Memory B cell (primary cell): Measurements from ENCODE around the gene LYAR.

ENCODE experiments used
- ATAC-seq: fragments of 150-1000 bp; cut with Tn5 transposase; 2 replicates; pipeline ENCODE4 v1.10.0; 2021; ENCODE audit warnings: low read depth, mild to moderate bottlenecking, moderate library complexity
- DNase-seq, 2 donors: peaks; one replicate each; pipeline ENCODE4 v3.0.0; 2022; ENCODE audit warnings: low spot score in 2 of 2
- H3K27ac Mint-ChIP-seq: one replicate; pipeline ENCODE4 v1.8.0; 2022; ENCODE audit warnings: mild to moderate bottlenecking, moderate library complexity, mixed read lengths
- H3K27me3 Mint-ChIP-seq: one replicate; pipeline ENCODE4 v1.8.0; 2022; ENCODE audit warnings: mixed read lengths
- H3K36me3 Mint-ChIP-seq: one replicate; pipeline ENCODE4 v1.8.0; 2022; ENCODE audit warnings: mild to moderate bottlenecking, mixed read lengths
- H3K4me1 Mint-ChIP-seq: one replicate; pipeline ENCODE4 v1.8.0; 2022; ENCODE audit warnings: mixed read lengths
- H3K4me3 Mint-ChIP-seq: one replicate; pipeline ENCODE4 v1.8.0; 2022; ENCODE audit warnings: mild to moderate bottlenecking, moderate library complexity, mixed read lengths
- H3K9me3 Mint-ChIP-seq: one replicate; pipeline ENCODE4 v1.8.0; 2022; ENCODE audit warnings: mixed read lengths

LYAR gene

GRCh38 chr4:4323705-4324534 lies 34.0 kb upstream of the LYAR start:
- Mint-ChIP-seq H3K27me3 (no peaks in the 10 kb centered on the region), H3K27ac (no peak overlapping the region), H3K36me3 (peaks cover 23% of the 10 kb centered on the region), H3K4me3 (no peak overlapping the region), H3K9me3 (no peaks in the 10 kb centered on the region), H3K4me1 (no peaks in the 10 kb centered on the region)
- no peak for DNase-seq
- no peak for ATAC-seq

GRCh38 chr4:4321951-4322688 lies 32.2 kb upstream of the LYAR start:
- H3K4me3 Mint-ChIP-seq: no peak overlapping the region
- no peaks in the 10 kb centered on the region for H3K4me1 Mint-ChIP-seq
- H3K27ac Mint-ChIP-seq: no peak overlapping the region

GRCh38 chr4:4320951-4321714 lies 31.2 kb upstream of the LYAR start:
- no peak for ATAC-seq
- peaks cover 33% of the 10 kb centered on the region for H3K36me3 Mint-ChIP-seq
- H3K27ac Mint-ChIP-seq: no peak overlapping the region
- H3K9me3 Mint-ChIP-seq: no peaks in the 10 kb centered on the region
- H3K4me1 Mint-ChIP-seq: no peaks in the 10 kb centered on the region
- no peaks in the 10 kb centered on the region for H3K27me3 Mint-ChIP-seq
- H3K4me3 Mint-ChIP-seq: no peak overlapping the region
- DNase-seq: no peak

More at GRCh38 chr4:4321951-4322688, 32.2 kb upstream of the LYAR start:
- ATAC-seq (no peak), DNase-seq (no peak)
- Mint-ChIP-seq H3K9me3 (no peaks in the 10 kb centered on the region), H3K27me3 (no peaks in the 10 kb centered on the region), H3K36me3 (peaks cover 28% of the 10 kb centered on the region)

- H3K9me3 Mint-ChIP-seq: no peaks in the 10 kb centered on the region
- H3K36me3 Mint-ChIP-seq: peaks cover 36% of the 10 kb centered on the region
- H3K27ac Mint-ChIP-seq: no peak overlapping the region
- ATAC-seq (no peak), DNase-seq (no peak)
- no peaks in the 10 kb centered on the region for H3K27me3 Mint-ChIP-seq
- no peaks in the 10 kb centered on the region for H3K4me1 Mint-ChIP-seq
- H3K4me3 Mint-ChIP-seq: no peak overlapping the region
These were observed 30.6 kb upstream of the LYAR start for GRCh38 chr4:4320528-4320927.

- Mint-ChIP-seq H3K36me3 (peaks cover 36% of the 10 kb centered on the region), H3K27me3 (no peaks in the 10 kb centered on the region), H3K4me1 (no peaks in the 10 kb centered on the region), H3K9me3 (no peaks in the 10 kb centered on the region), H3K27ac (no peak overlapping the region), H3K4me3 (no peak overlapping the region)
- ATAC-seq (no peak), DNase-seq (no peak)
These were observed 27.7 kb upstream of the LYAR start for GRCh38 chr4:4317496-4318232.

GRCh38 chr4:4316150-4316495 lies 26.2 kb upstream of the LYAR start:
- Mint-ChIP-seq H3K4me1 (no peaks in the 10 kb centered on the region), H3K4me3 (no peak overlapping the region), H3K27me3 (no peaks in the 10 kb centered on the region), H3K36me3 (peaks cover 26% of the 10 kb centered on the region), H3K9me3 (no peaks in the 10 kb centered on the region), H3K27ac (no peak overlapping the region)
- no peak for ATAC-seq
- DNase-seq: no peak

- Mint-ChIP-seq H3K36me3 (peaks cover 22% of the 10 kb centered on the region), H3K27me3 (no peaks in the 10 kb centered on the region), H3K27ac (no peak overlapping the region), H3K4me1 (no peaks in the 10 kb centered on the region), H3K4me3 (no peak overlapping the region), H3K9me3 (no peaks in the 10 kb centered on the region)
- no peak for DNase-seq
- ATAC-seq: no peak
These were observed 25.7 kb upstream of the LYAR start for GRCh38 chr4:4315461-4316149.

GRCh38 chr4:4311193-4311592 lies 21.2 kb upstream of the LYAR start:
- Mint-ChIP-seq H3K4me1 (no peaks in the 10 kb centered on the region), H3K27me3 (no peaks in the 10 kb centered on the region), H3K27ac (no peak overlapping the region), H3K36me3 (peaks cover 25% of the 10 kb centered on the region), H3K9me3 (no peaks in the 10 kb centered on the region), H3K4me3 (no peak overlapping the region)
- no peak for ATAC-seq
- no peak for DNase-seq

- Mint-ChIP-seq H3K4me3 (no peak overlapping the region), H3K27ac (no peak overlapping the region), H3K4me1 (peaks cover 2% of the 10 kb centered on the region), H3K27me3 (no peaks in the 10 kb centered on the region), H3K36me3 (peaks cover 24% of the 10 kb centered on the region), H3K9me3 (no peaks in the 10 kb centered on the region)
- ATAC-seq (no peak), DNase-seq (no peak)
These were observed 19.0 kb upstream of the LYAR start for GRCh38 chr4:4308800-4309441.

- Mint-ChIP-seq H3K4me3 (no peak overlapping the region), H3K4me1 (peaks cover 6% of the 10 kb centered on the region), H3K36me3 (peaks cover 26% of the 10 kb centered on the region), H3K27me3 (no peaks in the 10 kb centered on the region), H3K9me3 (no peaks in the 10 kb centered on the region), H3K27ac (no peak overlapping the region)
- DNase-seq (no peak), ATAC-seq (no peak)
These were observed 17.0 kb upstream of the LYAR start for GRCh38 chr4:4306920-4307319.

- H3K4me3 Mint-ChIP-seq: no peak overlapping the region
- no peak for ATAC-seq
- H3K9me3 Mint-ChIP-seq: no peaks in the 10 kb centered on the region
- H3K36me3 Mint-ChIP-seq: peaks cover 24% of the 10 kb centered on the region
- H3K4me1 Mint-ChIP-seq: peaks cover 8% of the 10 kb centered on the region
- DNase-seq: no peak
- H3K27me3 Mint-ChIP-seq: no peaks in the 10 kb centered on the region
- no peak overlapping the region for H3K27ac Mint-ChIP-seq
These were observed 12.5 kb upstream of the LYAR start for GRCh38 chr4:4302416-4302815.

GRCh38 chr4:4302001-4302400 lies 12.0 kb upstream of the LYAR start:
- Mint-ChIP-seq H3K9me3 (no peaks in the 10 kb centered on the region), H3K4me3 (no peak overlapping the region), H3K36me3 (peaks cover 24% of the 10 kb centered on the region), H3K27me3 (no peaks in the 10 kb centered on the region), H3K27ac (no peak overlapping the region), H3K4me1 (peaks cover 10% of the 10 kb centered on the region)
- DNase-seq: no peak
- no peak for ATAC-seq

- H3K9me3 Mint-ChIP-seq: peaks cover 7% of the 10 kb centered on the region
- no peaks in the 10 kb centered on the region for H3K27me3 Mint-ChIP-seq
- H3K4me1 Mint-ChIP-seq: peaks cover 20% of the 10 kb centered on the region
- peaks cover 34% of the 10 kb centered on the region for H3K36me3 Mint-ChIP-seq
- DNase-seq: no peak
- H3K27ac Mint-ChIP-seq: no peak overlapping the region
- ATAC-seq: no peak
- no peak overlapping the region for H3K4me3 Mint-ChIP-seq
These were observed 9.1 kb upstream of the LYAR start for GRCh38 chr4:4299006-4299405.
